Astrocyte of the spinal cord (primary cell): Measurements from ENCODE around the gene PAPSS2.

Source experiments
- DNase-seq: peaks from one replicate; pipeline ENCODE4 v3.0.0; 2011; ENCODE audit warnings: low read depth, low spot score
- H3K4me3 ChIP-seq: 2 replicates; pipeline ENCODE4 v1.5.1; 2011; ENCODE audit warnings: low read depth, mild to moderate bottlenecking, low read length, moderate library complexity
- in situ Hi-C: cut with HindIII; loops from 2 replicates; pipeline ENCODE4 v1.10.0; 2017; ENCODE audit warnings: low sequenced_read_pairs
- TF ChIP-seq, protein P1 (sequence below): IDR thresholded peaks from 2 replicates; pipeline ENCODE4 v1.5.1; 2012; ENCODE audit warnings: low read depth, mild to moderate bottlenecking, low read length, inconsistent platforms

PAPSS2 gene

DNA sequence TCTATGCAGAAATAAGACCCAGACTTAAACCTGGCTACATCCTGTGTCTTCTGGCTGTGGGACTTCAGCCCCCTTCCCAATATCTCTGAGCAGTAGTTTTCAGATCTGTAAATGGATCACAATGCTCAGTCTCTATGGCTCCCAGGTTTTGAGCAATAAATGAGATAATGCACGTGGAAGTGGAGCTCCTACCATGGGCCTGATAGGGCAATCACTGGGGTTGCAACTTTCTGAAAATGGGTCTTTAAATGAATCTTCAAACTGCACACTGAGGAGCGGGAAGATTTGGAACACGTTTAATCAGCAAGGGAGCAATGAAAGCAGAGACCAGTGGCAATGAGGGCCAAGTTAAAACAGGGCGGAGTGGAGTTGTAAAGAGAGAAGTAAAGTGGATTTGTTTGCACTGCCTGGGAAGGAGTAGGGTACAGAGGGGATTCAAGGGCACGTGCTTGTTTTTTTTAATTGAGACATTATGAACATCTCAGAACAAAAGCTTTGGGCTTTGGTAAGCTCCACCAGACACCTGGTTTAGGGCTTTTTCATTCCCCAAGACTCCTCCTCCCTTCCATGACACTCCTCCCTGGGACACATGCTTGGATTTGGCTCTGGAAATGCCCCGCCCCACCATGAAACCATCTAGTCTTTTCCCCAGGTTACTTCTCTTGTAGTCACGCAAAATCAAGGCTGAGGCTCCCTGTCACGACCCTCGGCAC, 42.7 kb downstream of the PAPSS2 start:
- DNase-seq, result no peak
- in situ Hi-C loops, result no loop called here
- TF ChIP-seq, protein P1, sequence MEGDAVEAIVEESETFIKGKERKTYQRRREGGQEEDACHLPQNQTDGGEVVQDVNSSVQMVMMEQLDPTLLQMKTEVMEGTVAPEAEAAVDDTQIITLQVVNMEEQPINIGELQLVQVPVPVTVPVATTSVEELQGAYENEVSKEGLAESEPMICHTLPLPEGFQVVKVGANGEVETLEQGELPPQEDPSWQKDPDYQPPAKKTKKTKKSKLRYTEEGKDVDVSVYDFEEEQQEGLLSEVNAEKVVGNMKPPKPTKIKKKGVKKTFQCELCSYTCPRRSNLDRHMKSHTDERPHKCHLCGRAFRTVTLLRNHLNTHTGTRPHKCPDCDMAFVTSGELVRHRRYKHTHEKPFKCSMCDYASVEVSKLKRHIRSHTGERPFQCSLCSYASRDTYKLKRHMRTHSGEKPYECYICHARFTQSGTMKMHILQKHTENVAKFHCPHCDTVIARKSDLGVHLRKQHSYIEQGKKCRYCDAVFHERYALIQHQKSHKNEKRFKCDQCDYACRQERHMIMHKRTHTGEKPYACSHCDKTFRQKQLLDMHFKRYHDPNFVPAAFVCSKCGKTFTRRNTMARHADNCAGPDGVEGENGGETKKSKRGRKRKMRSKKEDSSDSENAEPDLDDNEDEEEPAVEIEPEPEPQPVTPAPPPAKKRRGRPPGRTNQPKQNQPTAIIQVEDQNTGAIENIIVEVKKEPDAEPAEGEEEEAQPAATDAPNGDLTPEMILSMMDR, result no peak
- H3K4me3 ChIP-seq, result no peak overlapping the region

DNA sequence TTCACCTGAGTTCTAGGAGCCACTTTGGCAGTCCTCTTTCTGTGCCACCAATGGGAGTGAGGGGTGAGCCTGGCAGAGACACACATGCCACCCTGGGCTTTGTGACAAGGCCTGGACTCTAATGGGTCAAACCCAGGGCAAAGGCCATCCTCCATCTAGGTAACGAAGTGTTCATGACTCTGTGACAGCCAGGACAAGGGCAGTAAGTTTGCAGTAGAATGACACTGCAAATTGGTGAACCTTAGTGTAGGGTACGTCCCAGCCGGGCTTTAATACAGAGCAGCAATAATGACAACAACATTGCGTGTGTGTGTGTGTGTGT, 43.3 kb downstream of the PAPSS2 start:
- H3K4me3 ChIP-seq, result no peak overlapping the region
- in situ Hi-C loops, result no loop called here
- TF ChIP-seq, protein P1, result no peak
- no peak for DNase-seq

DNA sequence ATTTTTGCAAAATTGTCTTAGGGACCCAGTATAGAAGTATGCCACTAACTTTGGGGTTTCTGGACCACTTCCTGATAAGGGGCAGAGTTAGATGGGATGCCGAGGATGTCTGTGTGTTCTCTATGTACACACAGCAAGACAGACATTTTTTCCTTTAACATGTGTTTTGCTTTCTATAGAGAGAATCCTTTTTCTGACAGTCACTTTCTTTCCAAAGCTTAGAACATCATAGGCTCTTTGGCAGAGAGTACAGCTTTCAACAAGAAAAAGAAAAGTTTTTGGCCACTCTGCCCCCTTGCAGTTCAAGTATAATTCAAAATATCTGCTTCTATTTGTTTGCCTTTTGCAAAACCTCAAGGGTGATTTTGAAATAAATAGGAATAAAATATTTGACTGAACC, 44.1 kb downstream of the PAPSS2 start:
- in situ Hi-C loops, result no loop called here
- DNase-seq, result no peak
- TF ChIP-seq, protein P1, result no peak
- H3K4me3 ChIP-seq, result no peak overlapping the region

DNA sequence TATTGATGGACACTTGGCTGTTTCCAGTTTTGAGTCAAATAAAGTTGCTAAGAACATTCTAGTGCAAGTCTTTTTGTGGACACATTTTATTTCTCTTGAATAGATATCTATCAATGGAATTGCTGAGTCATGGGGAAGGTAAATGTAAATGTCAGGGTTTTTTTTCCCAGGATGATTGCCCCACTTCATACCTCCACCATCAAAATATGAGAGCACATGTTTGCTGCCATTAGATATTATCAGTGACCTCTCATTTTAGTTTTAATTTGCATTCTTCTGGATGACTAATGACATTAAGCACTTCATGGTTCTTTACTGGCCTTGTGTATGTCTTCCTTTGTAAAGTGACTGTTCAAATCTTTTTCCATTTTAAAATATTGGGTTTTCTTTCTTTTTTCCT, 45.7 kb downstream of the PAPSS2 start:
- in situ Hi-C loops, result no loop called here
- TF ChIP-seq, protein P1, result no peak
- DNase-seq, result peak; percentile 15

DNA sequence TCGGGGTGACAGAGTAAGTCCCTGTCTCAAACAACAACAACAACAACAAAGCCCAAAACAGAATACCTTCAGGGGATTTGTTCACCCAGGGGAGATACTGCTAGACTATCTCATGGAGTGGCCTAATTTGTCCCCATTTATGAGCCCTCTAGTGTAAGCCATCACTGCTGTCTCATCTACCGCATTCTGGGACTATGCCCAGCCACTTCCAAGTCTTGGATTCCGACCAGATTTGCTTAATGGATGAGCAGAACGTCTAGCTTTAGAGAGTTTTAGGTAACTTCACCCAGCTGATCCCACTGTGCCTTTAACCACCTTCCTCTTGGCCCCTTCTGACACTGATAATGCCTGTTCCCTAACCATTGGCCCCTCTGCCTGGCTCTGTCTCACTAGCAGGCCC, 47.1 kb downstream of the PAPSS2 start:
- in situ Hi-C loops, result no loop called here
- TF ChIP-seq, protein P1, result no peak
- peak; percentile 26 for DNase-seq
- no peak overlapping the region for H3K4me3 ChIP-seq

More for the DNA sequence above, 45.7 kb downstream of the PAPSS2 start:
- no peak overlapping the region for H3K4me3 ChIP-seq

DNA sequence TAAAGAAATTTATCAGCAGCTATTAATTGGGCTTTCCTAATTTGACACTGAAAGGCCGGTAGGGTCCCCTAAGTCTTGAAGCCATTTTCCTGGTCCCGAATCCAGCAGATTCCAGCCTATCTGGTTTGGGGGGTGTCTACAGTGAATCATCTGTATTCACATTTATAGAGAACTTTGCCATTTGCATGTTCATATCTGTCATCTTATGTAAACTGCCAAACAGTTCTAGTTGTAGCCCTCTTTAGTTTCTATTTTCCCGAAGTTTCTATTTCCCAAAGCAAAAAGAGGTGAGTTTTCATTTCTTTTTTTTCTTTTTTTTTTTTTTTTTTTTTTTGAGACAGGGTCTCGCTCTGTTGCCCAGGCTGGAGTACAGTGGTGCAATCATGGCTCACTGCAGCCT, 47.6 kb downstream of the PAPSS2 start:
- TF ChIP-seq, protein P1, result no peak
- in situ Hi-C loops, result no loop called here
- DNase-seq, result no peak
- H3K4me3 ChIP-seq, result no peak overlapping the region
